Endodermal cell (in vitro differentiated cells): ENCODE measurements around the gene ADAMTS18. TPM values are rescaled to one million over a fixed set of nuclear protein-coding genes. Genes with fewer than 3 reads are reported as not detected.

Experiments
- DNase-seq: peaks from one replicate; pipeline ENCODE4 v3.0.0-alpha.2; 2017
- H3K27ac ChIP-seq: 2 replicates; pipeline ENCODE4 v1.5.1; 2013; ENCODE audit warnings: mild to moderate bottlenecking, low read depth, low read length, moderate library complexity
- H3K27me3 ChIP-seq: 2 replicates; pipeline ENCODE4 v1.6.1; 2013; ENCODE audit warnings: mild to moderate bottlenecking, low read length, moderate library complexity; ENCODE audit not compliant: insufficient read depth, control insufficient read depth, poor library complexity, severe bottlenecking
- H3K36me3 ChIP-seq: 2 replicates; pipeline ENCODE4 v1.7.0; 2013; ENCODE audit warnings: mild to moderate bottlenecking, low read length, moderate library complexity; ENCODE audit not compliant: control insufficient read depth, insufficient read depth
- H3K4me1 ChIP-seq: one replicate; pipeline ENCODE4 v1.7.0; 2013; ENCODE audit warnings: low read length; ENCODE audit not compliant: control insufficient read depth, insufficient read depth
- H3K4me3 ChIP-seq: 2 replicates; pipeline ENCODE4 v1.5.1; 2013; ENCODE audit warnings: mild to moderate bottlenecking, low read length, moderate library complexity
- H3K9ac ChIP-seq: 2 replicates; pipeline ENCODE4 v1.6.1; 2013; ENCODE audit warnings: mild to moderate bottlenecking, low read length, moderate library complexity; ENCODE audit not compliant: poor library complexity, severe bottlenecking; ENCODE audit errors: extremely low read depth
- H3K9me3 ChIP-seq: 2 replicates; pipeline ENCODE4 v1.6.1; 2013; ENCODE audit warnings: mild to moderate bottlenecking, low read length, moderate library complexity; ENCODE audit not compliant: control insufficient read depth
- H3K27ac Mint-ChIP-seq: 2 replicates; pipeline ENCODE4 v1.8.0; 2020; ENCODE audit warnings: mixed read lengths
- H3K27me3 Mint-ChIP-seq: 2 replicates; pipeline ENCODE4 v1.8.0; 2021; ENCODE audit warnings: mild to moderate bottlenecking, mixed read lengths; ENCODE audit not compliant: insufficient read depth
- H3K36me3 Mint-ChIP-seq: 2 replicates; pipeline ENCODE4 v1.8.0; 2020; ENCODE audit warnings: low read depth, mixed read lengths
- H3K4me1 Mint-ChIP-seq: 2 replicates; pipeline ENCODE4 v1.8.0; 2020; ENCODE audit warnings: mixed read lengths
- H3K4me3 Mint-ChIP-seq: 2 replicates; pipeline ENCODE4 v1.8.0; 2020; ENCODE audit warnings: mild to moderate bottlenecking, moderate library complexity, mixed read lengths
- H3K9me3 Mint-ChIP-seq: 2 replicates; pipeline ENCODE4 v1.8.0; 2020; ENCODE audit warnings: mild to moderate bottlenecking, mixed read lengths
- WGBS, 2 experiments: methylation state at CpG; one replicate each; pipeline versions ENCODE4 v1.1.5 to v1.1.7; 2013; ENCODE audit warnings: missing lambda C conversion rate in 2 of 2, mixed read lengths in 1 of 2; ENCODE audit not compliant: insufficient coverage in 1 of 2, insufficient read length in 1 of 2; 5-methylcytosine and 5-hydroxymethylcytosine counted together
- total RNA-seq, 2 donors: library from RNA; stranded (reverse); fragmentation: NEBNext Ultra II Directional in 1 of 2; extraction: Animal tissue kit (Norgen Biotek cat#: 25700) in 1 of 2; gene quantifications; 2 replicates in 1 of 2; 3 replicates in 1 of 2; pipeline ENCODE4 v1.2.1, GENCODE V29; 2021
- TF ChIP-seq, protein P1 (sequence below): fragments of 200-600 bp; sonication (generic); conservative IDR thresholded peaks from 2 replicates; pipeline ENCODE4 v1.5.0; 2021; ENCODE audit warnings: antibody characterized with exemption, mild to moderate bottlenecking

The ADAMTS18 gene
- total RNA-seq, 2 donors from 2014 or later, result 7.9 to 12.4 TPM

DNA sequence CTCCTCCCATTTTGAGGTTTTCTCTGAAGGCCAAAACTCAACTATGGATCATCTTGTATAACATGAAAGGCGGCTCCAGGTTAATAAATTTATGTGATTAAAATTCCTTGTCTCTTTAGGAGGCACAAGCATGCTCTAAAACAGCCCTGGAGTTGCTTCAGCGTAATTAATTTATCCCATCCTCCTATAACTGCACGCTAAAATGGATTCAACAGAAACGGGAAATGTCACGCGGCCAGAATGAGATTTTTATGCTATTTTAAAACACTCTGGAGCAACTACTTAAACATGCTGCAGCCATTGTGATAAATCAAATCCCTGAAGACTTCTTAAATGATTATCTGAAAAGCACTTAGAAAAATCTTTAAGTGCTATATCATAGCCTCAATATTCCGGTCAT, 106.6 kb downstream of the ADAMTS18 start:
- no peak overlapping the region for H3K4me3 Mint-ChIP-seq
- H3K27me3 ChIP-seq, result no peaks in the 10 kb centered on the region
- DNase-seq, result no peak
- H3K4me1 Mint-ChIP-seq, result peaks cover 8% of the 10 kb centered on the region
- H3K9ac ChIP-seq, result no peak overlapping the region
- peaks cover 4% of the 10 kb centered on the region for H3K9me3 Mint-ChIP-seq
- WGBS, 2 experiments, result 92 to 100% methylated on average over 5 to 7 of the region's 7 CpGs
- TF ChIP-seq, protein P1, sequence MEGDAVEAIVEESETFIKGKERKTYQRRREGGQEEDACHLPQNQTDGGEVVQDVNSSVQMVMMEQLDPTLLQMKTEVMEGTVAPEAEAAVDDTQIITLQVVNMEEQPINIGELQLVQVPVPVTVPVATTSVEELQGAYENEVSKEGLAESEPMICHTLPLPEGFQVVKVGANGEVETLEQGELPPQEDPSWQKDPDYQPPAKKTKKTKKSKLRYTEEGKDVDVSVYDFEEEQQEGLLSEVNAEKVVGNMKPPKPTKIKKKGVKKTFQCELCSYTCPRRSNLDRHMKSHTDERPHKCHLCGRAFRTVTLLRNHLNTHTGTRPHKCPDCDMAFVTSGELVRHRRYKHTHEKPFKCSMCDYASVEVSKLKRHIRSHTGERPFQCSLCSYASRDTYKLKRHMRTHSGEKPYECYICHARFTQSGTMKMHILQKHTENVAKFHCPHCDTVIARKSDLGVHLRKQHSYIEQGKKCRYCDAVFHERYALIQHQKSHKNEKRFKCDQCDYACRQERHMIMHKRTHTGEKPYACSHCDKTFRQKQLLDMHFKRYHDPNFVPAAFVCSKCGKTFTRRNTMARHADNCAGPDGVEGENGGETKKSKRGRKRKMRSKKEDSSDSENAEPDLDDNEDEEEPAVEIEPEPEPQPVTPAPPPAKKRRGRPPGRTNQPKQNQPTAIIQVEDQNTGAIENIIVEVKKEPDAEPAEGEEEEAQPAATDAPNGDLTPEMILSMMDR, result no peak
- no peak overlapping the region for H3K4me3 ChIP-seq
- H3K4me1 ChIP-seq, result peaks cover 5% of the 10 kb centered on the region
- no peak overlapping the region for H3K27ac ChIP-seq
- peaks cover 38% of the 10 kb centered on the region for H3K36me3 Mint-ChIP-seq
- no peaks in the 10 kb centered on the region for H3K27me3 Mint-ChIP-seq
- peaks cover 41% of the 10 kb centered on the region for H3K36me3 ChIP-seq
- H3K9me3 ChIP-seq, result peaks cover 9% of the 10 kb centered on the region
- no peak overlapping the region for H3K27ac Mint-ChIP-seq

DNA sequence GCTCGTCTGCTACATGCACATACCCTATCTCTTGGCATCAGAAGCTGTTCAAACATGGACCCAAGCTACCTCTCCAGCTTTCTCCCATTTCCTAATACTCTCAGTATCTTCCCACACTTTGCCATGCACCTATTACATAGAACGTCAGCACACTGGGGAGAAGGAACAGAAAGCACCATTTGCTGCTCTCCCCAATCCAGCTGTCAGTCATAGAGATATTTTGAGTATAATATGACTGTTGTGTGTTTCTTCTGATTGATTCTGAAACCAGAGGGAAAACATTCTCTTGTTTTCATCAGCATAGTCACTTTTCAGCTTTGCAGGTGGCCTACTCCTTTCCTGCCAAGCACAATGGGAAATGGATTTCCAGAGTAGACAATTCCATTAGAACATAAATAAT, 107.1 kb downstream of the ADAMTS18 start:
- Mint-ChIP-seq H3K36me3 (peaks cover 34% of the 10 kb centered on the region), H3K4me3 (no peak overlapping the region), H3K27ac (no peak overlapping the region), H3K4me1 (peaks cover 8% of the 10 kb centered on the region), H3K9me3 (peaks cover 4% of the 10 kb centered on the region), H3K27me3 (no peaks in the 10 kb centered on the region)
- Histone ChIP-seq H3K4me1 (peaks cover 5% of the 10 kb centered on the region), H3K27me3 (no peaks in the 10 kb centered on the region), H3K9me3 (peaks cover 9% of the 10 kb centered on the region), H3K27ac (no peak overlapping the region), H3K4me3 (no peak overlapping the region), H3K9ac (no peak overlapping the region), H3K36me3 (peaks cover 35% of the 10 kb centered on the region)
- TF ChIP-seq, protein P1, result no peak
- no peak for DNase-seq
- 92 to 96% methylated on average over 2 of the region's 2 CpGs for WGBS, 2 experiments

DNA sequence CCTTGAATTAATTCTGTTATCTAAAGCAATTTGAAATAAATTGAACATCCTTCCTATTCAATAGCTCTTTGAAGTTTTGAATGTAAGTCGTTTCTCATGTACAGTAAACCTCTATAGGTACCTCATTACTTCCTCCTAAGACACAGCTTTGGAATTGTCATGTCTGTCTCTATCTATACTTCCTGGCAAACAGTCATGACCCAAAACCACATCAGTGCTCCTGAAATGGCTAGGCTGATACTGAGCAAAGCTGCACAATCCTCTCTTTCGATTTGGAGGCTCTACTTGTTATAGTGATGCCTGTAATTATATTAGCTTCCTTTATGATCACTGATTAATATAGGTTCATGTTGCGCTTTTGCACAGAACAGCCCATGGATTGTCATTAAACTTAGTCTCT, 110.1 kb downstream of the ADAMTS18 start:
- Mint-ChIP-seq H3K27me3 (no peaks in the 10 kb centered on the region), H3K36me3 (peaks cover 25% of the 10 kb centered on the region), H3K4me3 (no peak overlapping the region), H3K9me3 (no peaks in the 10 kb centered on the region), H3K27ac (no peak overlapping the region), H3K4me1 (no peaks in the 10 kb centered on the region)
- TF ChIP-seq, protein P1, result no peak
- Histone ChIP-seq H3K4me3 (no peak overlapping the region), H3K4me1 (no peaks in the 10 kb centered on the region), H3K9ac (no peak overlapping the region), H3K27ac (no peak overlapping the region), H3K27me3 (no peaks in the 10 kb centered on the region), H3K36me3 (peaks cover 25% of the 10 kb centered on the region), H3K9me3 (no peaks in the 10 kb centered on the region)
- no peak for DNase-seq
- 94 to 100% methylated on average over 1 to 3 of the region's 3 CpGs for WGBS, 2 experiments
